Activated T-helper 1 cell treated with anti-CD3 and anti-CD28 coated beads, Interleukin-2, amount 50 U/mL, for 16 hours (primary cell): ENCODE data around the gene ALDH1L2.
"Not testable (repeated sequence)": the region's sequence is repeated elsewhere in the genome, so short reads cannot be mapped to it uniquely, and the experiment has no call there.

Source experiments
- DNase-seq, 2 donors: peaks; one replicate each; pipeline ENCODE4 v3.0.0-alpha.2; 2020; ENCODE audit warnings: low read depth in 1 of 2, low spot score in 1 of 2

The ALDH1L2 gene

GRCh38 chr12:104986022-104986941, 98.0 kb downstream of the ALDH1L2 start, which contains the start of gene NOPCHAP1:
NOPCHAP1 (plus strand) TSS chr12:104986316; CDS start chr12:104986353, 37 bp downstream.
- peak; percentile 68 to 69 for DNase-seq

- DNase-seq = no peak
These were observed 99.1 kb downstream of the ALDH1L2 start for GRCh38 chr12:104985206-104985605.

DNA sequence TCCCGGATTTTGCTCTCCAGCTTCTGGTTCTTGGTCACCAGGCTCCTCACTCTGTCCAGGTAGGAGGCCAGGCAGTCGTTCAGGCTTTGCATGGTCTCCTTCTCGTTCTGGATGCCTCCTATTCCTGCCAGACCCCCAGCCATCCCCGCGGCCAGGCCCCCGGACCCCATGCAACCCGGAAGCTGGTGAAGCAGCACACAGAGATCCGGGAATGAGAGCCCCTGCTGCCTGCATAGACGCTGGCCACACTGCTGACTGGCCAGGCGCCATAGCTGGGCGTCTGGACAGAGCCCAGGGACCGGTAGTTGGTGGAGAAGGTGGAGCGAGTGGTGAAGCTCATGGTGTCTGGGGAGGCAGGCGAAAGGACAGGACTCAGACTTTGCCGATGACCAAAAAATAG, 106.6 kb downstream of the ALDH1L2 start:
- DNase-seq = not testable (repeated sequence)

- no peak for DNase-seq
These were observed 107.6 kb downstream of the ALDH1L2 start for GRCh38 chr12:104976703-104977102.

DNA sequence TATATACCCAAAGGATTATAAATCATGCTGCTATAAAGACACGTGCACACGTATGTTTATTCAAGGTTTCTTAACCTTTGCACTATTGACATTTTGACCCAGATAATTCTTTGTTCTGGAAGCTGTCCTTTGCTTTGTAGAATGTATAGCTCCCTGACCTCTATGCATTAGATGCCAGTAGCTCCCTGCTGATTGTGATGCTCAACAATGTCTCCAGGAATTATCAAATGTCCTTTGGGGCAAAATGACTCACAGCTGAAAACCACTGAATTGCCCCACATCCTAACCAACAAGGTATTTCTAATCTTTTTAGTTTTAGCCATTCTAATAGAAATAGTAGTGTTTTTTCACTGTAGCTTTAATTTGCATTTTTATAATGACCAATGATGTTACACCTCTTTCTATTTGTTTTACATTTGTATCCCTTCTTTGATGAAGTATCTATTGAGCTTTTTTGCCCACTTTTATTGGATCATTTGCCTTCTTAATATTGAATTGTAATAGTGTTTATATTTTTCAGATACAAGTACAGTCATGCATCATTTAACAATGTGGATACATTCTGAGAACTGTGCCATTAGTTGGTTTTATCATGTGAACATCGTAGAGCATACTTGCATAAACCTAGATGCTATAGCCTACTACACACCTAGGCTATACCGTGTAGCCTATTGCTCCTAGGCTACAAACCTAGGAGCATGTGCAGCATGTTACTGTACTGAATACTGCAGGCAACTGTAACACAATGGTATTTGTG, 108.5 kb downstream of the ALDH1L2 start:
- no peak for DNase-seq

DNA sequence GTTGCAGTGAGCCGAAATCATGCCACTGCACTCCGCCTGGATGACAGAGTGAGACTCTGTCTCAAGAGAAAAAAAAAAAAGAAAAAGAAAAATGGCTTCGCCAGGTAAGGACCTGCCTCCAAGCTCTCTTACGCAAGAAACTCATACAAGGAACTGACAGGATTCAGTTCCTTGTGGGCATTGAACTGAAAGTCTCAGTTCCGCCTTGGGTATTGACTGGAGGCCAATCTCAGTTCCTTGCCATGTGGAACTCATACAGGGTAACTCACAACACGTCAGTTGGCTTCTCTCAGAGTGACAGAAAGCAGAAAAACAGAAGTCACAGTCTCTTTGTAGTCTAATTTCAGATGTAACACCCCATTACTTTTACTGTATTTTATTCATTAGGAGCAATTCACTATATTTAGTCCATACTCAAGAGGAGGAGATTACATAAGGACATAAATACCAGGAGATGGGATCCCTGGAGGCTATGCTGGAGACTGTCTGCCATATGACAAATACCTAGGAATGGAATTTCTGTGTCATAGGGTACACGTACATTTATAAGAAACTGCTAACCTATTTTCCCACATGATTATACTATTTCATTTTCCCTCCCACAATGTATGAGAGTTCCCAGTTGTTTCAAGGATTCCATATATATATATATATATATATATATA, 109.5 kb downstream of the ALDH1L2 start:
- DNase-seq = no peak

- no peak for DNase-seq
These were observed 111.0 kb downstream of the ALDH1L2 start for GRCh38 chr12:104973250-104973649.

- DNase-seq = no peak
These were observed 113.0 kb downstream of the ALDH1L2 start for GRCh38 chr12:104971306-104971705.
